GM19455 (cell line): ENCODE measurements around the gene CCNYL1.
A peak's percentile ranks its signal among the peaks of the same experiment; 100 is the strongest.
"Not testable (repeated sequence)": the region's sequence is repeated elsewhere in the genome, so short reads cannot be mapped to it uniquely, and the experiment has no call there.

Experiments used
- ATAC-seq: cut with Tn5 transposase; IDR thresholded peaks from one replicate; pipeline ENCODE4 v1.9.1; 2021; ENCODE audit not compliant: unreplicated experiment

CCNYL1 gene

DNA sequence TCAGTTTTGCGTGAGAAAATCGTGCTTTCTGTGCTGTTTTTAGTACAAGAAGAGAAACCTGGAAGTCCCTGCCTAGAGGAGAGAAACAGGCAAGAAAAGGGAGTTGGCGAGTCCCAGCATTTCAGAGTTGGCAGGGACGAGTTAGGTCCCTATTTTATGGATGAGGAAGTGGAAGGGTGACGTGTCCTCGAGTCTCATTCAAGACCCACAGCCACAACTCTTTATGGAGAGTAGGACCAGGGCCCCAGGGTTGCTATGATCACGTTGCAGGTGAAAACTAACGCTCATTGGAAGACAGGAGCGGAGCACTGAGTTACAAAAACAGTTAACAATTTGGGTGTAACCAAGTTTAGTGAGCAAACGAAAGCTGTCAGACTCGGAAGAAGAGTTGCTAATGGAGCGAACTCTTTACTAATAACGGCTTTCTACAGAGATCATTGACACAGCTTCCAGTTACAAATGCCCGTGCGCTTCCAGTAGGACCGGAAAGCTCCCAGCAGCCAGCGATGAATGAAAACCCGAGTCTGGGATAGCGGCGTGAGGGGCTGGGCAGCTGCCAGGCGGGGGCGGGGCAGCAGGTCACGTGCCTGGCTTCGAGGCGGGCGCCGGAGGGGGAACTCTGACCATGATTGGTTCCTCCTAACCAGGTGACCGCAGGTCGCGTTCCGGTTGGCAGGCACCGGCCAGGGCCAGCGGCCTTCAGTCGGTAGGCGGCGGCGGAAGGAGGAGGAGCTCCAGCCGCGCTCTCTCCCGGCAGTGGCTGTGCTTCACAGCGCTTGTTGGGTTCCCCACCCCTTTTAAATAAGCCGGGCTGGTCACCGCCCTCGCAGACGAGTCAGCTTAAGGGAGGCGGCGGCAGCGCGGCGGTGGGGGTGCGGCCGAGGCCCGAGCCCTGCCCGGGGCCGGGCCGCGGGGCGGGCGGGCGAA, at the start of gene CCNYL1:
Gene CCNYL1, plus strand, starts transcription at position 827 of the 927 bp plus-strand sequence. CDS start 257 bp downstream, outside the sequence.
- peak; percentile 96 for ATAC-seq

DNA sequence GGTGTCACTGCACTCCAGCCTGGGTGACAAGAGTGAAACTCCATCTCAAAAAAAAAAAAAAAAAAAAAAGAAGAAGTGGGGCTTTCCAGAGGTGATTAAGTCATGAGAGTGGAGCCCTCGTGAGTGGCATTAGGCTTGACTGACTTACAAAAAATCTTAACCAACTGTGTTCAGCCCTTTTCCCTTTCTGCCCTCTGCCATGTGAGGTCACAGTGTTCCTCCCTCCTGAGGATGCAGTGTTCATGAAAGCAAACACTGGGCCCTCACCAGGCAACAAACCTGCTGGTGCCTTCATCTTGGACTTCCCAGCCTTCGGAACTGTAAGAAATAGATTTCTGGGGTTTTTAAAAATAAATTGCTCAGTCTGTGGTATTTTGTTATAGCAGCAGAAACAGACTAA, 49.2 kb upstream of the CCNYL1 start:
- ATAC-seq = peak; percentile 62

DNA sequence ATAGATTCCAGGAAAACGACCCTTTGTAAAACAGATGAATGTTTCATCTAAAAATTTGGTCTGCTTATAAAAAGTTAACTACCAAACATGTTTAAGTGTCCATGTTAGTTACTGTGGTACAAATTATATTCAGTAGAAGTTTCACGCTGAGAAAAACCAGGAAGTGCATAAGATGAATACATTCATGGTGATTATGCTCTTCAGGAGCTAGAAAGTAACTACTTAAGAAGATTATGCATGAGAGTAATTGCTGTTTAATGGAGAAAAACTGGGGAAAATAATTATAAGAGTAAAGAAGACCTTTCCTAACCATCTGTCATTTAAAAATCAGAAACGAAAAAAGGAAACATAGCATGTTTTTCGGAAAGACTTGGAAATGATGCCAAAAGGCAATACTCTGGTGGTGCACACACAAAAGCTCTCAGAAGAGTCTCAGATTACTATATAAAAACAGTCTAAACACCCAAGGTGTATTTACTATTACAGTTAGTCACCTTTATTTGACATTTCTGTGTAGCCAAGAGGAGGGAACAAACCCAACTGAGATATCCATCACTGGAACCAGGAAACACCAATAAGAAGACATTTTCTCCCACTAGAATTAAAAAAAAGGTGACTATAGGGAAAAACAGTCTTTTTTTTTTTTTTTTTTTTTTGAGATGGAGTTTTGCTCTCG, 47.4 kb upstream of the CCNYL1 start:
- ATAC-seq = no peak

DNA sequence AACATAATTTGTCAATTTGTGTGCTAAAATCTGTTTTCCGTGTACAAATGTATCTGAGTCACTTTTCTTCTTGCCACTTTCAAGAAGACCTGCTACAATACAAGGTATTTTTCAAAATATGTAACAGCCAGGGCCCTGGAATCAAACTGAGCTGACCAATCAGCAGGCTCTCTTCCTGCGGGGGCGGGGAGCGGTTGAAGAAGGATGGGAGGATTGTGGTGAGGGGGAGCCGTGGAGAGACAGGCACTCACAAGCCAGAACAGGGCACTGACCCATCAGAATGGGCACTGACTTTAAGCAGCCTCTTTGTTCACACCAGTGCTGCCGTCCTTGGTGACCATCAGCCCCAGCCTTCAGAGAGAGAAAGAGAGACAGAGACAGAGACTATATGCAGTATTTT, 40.6 kb upstream of the CCNYL1 start:
- no peak for ATAC-seq

- no peak for ATAC-seq
Measured at GRCh38 chr2:207673431-207673830, 38.0 kb upstream of the CCNYL1 start.

GRCh38 chr2:207674266-207674774, 37.1 kb upstream of the CCNYL1 start:
- no peak for ATAC-seq

DNA sequence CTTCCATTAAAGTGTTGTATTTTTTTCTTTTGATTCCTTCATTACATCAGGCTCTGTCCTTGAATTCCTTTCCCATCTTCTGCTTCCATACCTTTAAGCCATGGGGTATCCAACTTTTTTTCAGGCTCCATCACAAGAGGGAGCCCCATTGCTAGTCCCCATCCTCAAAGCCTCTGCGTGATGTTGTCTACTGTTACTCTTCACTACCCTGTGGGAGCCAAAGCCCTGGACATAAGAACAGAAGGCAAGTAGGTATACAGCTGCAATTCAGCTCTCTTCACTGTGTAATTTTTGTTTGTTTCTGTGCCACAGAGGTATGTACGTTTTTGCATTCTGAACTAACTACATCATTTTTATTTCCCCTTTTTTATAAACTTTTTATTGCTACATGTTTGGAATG, 36.6 kb upstream of the CCNYL1 start:
- no peak for ATAC-seq

DNA sequence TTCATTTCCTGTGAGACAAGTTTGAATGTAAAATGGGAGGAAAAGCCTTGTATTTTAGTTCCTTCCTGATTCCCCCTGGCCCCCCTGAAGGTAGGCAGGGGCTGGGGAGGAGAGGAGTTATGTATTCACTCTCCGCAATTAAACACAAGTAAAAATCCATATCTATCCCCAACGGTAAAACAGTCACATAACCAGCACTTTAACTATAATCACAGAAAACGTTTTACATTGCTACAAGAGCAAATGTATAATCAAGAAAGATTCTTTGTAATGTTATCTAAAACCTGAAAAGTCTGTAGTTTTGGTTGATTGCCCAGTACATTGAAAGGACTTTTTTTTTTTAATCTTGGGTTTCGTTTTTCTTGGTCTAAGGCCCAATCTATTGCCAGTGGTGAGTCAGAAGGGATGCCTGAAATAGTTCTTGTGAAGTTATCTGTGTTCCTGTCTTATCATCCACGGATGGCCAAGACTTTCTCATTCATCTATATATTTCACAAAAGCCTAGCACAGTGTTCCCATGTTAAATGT, 34.5 kb upstream of the CCNYL1 start:
- no peak for ATAC-seq

GRCh38 chr2:207681431-207681830, 30.0 kb upstream of the CCNYL1 start:
- ATAC-seq = no peak

GRCh38 chr2:207682557-207682956, 28.9 kb upstream of the CCNYL1 start:
- no peak for ATAC-seq

DNA sequence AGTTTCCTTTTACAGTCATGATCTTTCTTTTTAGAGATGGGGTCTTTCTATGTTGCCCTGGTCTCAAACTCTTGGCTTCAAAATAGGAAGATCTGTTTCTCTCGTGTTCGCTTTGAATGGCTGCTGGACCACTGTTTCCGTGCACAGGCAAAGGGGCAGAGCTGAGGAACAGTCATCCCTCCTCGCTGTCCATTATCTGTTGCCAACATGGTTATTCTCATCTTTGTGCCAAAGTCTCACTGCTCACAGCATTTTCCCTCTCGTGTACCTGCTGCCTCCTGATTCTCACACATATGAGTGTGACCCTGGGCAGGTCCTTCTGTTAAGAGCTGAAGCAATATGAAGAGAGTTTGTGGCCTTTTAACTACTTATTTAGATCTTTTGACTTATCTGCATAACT, 28.0 kb upstream of the CCNYL1 start:
- ATAC-seq = no peak

GRCh38 chr2:207683879-207684627, 27.4 kb upstream of the CCNYL1 start:
- ATAC-seq = no peak

DNA sequence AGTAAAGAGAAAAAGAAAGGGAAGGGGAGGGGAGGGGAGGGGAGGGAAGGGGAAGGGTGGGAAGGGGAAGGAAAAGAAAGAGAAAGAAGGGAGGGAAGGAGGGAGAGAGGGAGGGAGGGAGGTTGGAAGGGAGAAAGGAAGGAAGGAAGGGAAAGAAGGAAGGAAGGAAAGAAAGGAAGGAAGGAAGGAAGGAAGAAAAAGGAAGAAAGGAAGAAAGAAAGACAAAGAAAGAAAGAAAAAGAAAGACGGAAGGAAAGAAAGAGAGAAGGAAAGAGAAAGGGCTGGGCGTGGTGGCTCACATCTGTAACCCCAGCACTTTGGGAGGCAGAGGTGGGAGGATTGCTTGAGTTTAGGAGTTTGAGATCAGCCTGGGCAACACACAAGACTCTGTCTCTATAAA, 24.6 kb upstream of the CCNYL1 start:
- ATAC-seq = no peak

GRCh38 chr2:207688597-207688996, 22.8 kb upstream of the CCNYL1 start:
- no peak for ATAC-seq

GRCh38 chr2:207690845-207691461, 20.5 kb upstream of the CCNYL1 start:
- not testable (repeated sequence) for ATAC-seq

DNA sequence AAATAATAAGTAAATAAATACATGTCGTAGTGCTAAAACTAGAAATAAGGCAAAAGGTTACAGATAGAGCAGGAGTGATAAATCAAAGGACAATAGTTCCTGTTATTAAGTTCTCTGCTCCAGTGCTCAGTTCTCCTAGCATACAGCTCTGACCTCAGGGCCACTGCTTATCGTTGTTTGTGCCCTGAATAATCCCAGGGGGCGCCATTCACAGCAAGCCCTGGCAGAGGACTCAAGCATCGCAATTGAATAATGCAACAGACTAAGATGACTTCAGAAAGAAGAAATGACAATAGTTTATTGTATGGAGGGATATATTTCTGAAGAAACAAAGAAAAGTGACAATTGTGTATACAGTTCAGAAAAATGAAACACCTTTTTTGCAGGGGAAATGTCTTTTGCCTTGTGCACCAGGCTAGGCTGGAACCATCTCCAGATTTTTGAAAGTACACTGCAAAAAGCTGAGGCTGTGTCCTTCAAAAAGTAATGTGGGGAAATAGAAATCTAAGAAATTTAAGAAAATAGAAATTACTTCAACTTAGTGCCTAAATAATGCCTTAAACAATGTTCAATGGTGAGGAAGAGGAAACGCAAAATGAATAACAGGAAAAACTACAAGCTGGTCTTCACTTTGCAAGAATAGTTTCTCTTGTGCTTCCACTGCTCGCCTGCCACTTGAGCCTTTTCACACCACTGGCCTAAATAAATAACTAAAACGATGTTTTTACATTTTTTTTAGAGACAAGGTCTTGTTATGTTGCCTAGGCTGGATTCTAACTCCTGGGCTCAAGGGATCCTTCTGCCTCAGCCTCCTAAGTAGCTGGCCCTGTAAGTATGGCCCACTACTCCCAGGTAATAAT, 19.0 kb upstream of the CCNYL1 start:
- ATAC-seq = no peak

DNA sequence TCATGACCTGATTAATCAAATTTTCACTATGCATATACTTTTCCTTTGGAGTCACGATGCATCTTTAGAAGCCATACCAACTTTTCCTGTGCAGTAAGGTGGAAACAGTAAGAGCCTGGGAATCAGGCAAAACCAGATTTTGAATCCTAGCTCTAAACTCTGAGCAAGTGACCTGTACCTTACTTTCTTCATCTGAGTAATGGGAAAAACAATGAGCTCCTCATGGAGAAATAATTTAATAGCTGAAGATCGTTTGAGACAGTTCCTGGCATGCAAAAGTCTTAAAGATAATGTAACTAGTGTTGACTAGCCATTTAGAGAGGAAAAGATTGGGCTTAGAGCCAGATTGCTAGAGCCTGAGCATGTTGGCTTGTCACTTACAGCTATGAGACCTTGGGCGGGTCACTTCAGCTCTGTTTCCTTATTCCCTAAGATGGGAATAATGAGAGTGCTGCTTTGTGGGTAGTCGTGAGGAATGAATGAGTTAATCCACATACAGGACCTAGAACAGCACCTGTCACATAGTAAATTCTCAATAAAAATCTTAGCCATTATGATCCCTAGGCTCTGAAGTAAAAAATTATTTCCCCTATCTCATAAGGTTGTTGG, 17.7 kb upstream of the CCNYL1 start:
- no peak for ATAC-seq

GRCh38 chr2:207694811-207695281, 16.6 kb upstream of the CCNYL1 start:
- no peak for ATAC-seq

GRCh38 chr2:207695293-207695692, 16.1 kb upstream of the CCNYL1 start:
- ATAC-seq = no peak
